ENCODE measurements around the gene SHLD1.
"Not testable (repeated sequence)": the region's sequence is repeated elsewhere in the genome, so short reads cannot be mapped to it uniquely, and the experiment has no call there.

DNA sequence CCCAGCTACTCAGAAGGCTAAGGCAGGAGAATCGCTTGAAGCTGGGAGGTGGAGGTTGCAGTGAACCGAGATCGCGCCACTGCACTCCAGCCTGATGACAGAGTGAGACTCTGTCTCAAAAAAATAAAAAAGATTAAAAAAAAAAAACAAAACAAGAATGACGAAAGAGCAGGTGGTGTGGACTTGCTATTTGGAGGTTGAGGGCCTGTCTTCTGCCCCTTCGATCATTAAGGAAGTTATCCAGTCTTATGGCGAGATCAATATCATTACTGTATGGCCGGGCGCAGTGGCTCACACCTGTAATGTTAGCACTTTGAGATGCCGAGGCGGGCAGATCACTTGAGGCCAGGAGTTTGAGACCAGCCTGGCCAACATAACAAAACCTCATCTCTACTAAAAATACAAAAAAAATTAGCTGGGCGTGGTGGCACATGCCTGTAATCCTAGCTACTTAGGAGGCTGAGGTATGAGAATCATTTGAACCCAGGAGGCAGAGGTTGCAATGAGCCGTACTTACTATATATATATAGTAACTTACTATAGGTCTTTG is 53.6 kb downstream of the SHLD1 start:
- TF ChIP-seq, protein P1, sequence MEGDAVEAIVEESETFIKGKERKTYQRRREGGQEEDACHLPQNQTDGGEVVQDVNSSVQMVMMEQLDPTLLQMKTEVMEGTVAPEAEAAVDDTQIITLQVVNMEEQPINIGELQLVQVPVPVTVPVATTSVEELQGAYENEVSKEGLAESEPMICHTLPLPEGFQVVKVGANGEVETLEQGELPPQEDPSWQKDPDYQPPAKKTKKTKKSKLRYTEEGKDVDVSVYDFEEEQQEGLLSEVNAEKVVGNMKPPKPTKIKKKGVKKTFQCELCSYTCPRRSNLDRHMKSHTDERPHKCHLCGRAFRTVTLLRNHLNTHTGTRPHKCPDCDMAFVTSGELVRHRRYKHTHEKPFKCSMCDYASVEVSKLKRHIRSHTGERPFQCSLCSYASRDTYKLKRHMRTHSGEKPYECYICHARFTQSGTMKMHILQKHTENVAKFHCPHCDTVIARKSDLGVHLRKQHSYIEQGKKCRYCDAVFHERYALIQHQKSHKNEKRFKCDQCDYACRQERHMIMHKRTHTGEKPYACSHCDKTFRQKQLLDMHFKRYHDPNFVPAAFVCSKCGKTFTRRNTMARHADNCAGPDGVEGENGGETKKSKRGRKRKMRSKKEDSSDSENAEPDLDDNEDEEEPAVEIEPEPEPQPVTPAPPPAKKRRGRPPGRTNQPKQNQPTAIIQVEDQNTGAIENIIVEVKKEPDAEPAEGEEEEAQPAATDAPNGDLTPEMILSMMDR (IDR thresholded peaks at IDR 0.05; ENCODE audit: poor library complexity) = not testable (repeated sequence)
- not testable (repeated sequence) for TF ChIP-seq EZH2 (IDR thresholded peaks at IDR 0.05; ENCODE audit: borderline replicate concordance); EZH2phosphoT487 (IDR thresholded peaks at IDR 0.05; ENCODE audit: low read depth, severe bottlenecking, unreplicated experiment)
